ENCODE measurements around the gene MAP2K2.
"Not testable (repeated sequence)": the region's sequence is repeated elsewhere in the genome, so short reads cannot be mapped to it uniquely, and the experiment has no call there.

Gene MAP2K2

DNA sequence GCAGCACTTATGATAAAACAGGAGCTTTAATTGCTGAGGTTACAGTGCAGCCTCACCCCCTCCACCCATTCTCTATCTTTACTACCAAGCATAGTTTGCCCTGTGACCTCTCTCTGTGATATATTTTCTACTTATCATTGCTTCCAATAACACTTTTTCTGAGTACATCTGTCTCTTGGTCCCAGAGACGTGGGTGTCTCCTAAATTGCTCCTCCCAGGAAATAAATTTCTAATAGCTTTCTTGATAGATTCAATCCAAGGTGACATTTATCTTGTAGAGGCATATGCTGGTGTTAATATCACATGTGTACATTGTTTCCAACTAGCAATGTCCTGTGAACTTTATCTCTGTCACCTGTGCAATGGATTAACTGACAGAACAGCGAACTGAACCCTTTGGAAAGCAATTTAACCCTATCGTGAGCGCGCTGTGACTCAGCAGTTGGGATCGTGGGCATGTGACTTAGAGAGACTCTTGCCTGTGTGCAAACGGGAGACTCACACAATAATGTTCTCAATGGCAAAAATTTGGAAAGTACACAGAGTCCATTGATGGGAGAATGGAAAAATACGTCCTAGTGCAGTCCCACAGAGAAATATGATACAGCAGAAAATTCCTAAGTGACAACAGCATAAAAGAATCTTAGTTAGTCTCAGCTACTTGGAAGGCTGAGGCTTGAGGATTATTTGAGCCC lies 7.0 kb upstream of the MAP2K2 start:
- DNase-seq: no peak

DNA sequence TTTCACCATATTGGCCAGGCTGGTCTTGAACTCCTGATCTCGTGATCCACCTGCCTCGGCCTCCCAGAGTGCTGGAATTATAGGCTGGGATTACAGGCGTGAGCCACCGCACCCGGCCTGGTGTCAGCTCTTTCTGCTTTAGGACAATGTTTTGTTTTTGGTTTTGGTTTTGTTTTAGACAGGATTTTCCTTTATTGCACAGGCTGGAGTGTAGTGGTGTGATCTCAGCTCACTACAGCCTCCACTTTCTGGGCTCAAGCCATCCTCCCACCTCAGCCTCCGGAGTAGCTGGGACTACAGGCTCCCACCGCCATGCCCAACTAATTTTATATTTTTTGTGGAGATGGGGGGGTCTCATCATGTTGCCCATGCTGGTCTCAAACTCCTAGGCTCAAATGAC lies 5.1 kb upstream of the MAP2K2 start:
- not testable (repeated sequence) for DNase-seq

DNA sequence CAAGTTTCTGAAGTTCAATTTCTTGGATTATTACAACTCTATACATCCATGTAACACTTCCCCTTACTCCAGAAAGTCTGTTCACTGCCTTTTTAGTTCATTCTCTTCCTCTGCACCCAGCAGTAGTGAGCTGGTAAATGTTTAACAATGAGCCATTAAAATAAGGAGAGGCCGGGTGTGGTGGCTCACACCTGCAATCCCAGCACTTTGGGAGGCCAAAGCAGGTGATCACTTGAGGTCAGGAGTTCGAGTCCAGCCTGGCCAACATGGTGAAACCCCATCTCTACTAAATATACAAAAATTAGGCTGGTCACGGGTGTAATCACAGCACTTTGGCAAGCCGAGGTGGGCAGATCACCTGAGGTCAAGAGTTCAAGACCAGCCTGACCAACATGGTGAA lies 3.4 kb upstream of the MAP2K2 start:
- DNase-seq: not testable (repeated sequence)

DNA sequence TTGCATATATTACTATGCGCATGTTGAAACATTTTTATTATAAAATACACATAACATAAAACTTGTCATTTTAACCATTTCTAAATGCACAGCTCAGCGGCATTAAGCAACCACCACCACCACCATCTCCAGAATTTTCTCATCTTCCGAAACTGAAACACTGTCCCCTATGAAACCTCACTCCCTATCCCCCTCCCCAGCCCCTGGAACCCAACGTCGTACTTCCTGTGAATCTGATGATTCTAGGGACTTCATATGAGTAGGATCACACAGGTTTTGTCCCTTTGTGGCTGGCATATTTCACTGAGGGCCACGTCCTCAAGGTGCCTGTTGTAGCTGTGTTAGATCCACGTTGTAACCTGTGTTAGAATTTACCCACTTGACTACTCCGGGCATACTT lies 716 bp upstream of the MAP2K2 start:
- peak in 1 of 2 experiments; percentile 24 for DNase-seq

DNA sequence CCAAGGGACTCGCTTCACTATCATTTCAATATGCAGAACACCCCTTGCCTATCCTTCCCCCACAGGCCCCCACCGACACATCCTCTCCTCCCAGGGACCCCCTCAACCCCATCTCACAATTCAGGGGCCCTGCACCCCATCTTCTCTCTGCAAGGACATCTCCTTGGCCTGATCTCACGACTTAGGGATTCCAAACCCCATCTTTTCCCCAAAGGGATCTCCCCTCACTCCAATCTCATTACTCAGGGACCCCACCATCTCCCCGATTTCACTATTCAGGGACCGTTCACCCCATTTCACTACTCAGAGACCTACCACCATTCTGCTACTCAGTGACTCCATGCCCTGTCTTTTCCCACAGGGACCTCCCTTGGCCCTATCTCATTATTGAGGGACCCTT lies 1.4 kb downstream of the MAP2K2 start:
- DNase-seq: no peak

DNA sequence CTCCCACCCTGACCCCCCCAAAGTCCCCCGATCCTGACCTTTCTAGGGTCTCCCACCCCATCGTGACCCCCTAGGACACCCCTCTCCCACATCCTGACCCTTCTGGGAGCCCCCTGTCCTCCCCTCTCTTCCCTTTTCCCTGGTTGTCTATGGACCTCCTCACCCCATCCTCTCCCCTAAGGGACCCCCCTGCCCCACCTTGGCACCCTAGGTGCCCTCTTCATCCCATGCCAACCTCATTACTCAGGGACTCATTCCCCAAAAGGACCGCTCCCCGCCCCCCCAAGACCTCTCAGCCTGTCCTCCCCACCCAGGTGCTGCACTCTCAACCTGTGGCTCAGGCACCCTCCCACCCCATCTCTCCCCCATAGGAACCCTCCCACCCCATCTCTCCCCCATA lies 2.1 kb downstream of the MAP2K2 start:
- DNase-seq: no peak

DNA sequence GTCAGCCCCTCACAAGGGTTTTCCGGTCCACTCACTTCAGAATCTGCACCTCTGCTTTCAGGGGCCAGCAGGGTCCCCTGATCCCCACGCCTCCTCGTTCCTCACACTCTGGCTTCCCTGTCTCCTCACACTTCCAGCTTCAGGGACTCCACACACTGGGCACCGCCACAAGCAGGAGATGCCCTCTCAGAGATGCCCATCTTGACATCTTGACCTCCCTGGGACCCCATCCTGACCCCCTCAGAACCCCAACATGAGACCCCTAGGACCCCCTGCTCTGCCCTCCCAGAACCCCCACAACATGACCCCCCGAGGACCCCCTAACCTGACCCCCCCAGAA lies 2.7 kb downstream of the MAP2K2 start:
- no peak for DNase-seq

DNA sequence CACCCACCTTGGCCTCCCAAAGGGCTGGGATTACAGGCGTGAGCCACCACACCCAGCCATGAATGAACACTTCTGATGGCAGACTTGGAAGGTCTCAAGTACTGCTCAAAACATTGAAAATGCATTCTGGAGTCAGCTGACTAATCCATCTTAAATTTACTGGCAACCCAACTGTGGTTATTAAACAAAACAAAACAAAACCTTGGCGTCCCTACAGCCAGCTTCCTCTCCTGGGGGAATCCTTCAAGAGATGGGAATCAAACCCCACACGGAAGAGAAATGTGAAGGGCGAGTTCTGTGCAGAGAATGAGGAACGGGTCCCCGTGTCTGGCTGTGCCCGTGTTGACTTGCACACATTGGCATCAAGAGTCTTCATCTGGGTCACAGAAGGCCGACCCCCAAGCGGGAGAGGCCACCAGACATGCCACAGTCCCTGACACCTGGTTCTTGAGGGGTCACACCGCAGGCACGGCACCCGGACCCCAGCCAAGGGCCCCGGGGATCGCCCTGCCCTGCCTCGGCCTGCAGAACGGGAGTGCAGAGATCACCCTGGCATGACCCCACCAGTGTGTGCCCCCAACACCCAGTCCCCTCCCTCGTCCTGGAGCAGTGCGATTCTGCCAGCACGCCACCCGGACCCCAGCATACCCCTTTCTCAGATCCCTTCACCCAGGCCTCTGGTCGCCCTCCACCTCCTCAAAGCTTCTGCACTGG lies 3.2 kb downstream of the MAP2K2 start:
- DNase-seq: no peak

DNA sequence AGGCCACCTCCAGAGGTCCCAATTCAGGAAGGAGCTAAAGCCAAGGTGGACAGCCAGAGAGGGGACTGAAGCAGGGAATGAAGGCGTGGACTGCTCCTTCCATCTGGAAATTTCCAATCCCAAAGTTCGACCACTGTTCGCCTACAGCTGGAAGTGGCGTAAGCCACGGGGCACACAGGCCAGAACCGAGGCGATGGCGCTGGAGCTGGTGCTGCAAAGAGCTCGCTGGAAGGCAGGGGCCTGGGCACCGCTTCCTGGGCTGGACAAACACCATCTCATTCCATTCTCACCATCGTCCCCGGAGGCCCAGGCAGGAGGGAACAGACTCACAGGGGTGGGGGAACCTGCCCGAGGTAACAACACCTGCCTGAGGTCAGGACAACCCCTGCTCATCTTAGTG lies 4.2 kb downstream of the MAP2K2 start:
- no peak for DNase-seq

DNA sequence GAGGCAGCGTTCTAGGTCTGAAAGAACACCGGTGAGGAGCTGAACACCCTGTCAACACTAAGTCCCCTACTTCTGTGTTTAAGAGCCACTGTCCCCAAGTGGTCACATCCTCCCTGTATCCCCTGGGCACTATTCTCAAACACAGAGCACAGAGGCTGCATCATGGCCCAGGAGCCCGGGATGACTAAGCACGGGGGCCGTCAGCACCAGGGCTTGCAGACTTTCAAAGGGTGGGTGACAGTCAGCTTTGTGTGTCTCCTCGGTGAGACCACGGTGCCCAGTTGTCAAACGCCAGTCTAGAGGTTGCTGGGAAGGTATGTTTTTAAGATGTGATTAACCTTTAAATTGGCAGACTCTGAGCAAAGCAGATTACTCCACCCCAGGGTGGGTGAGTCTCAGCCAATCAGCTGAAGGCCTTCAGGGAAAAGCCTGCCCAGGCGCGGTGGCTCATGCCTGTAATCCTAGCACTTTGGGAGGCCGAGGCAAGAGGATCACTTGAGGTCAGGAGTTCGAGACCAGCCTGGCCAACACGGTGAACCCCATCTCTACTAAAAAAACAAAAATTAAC lies 8.0 kb downstream of the MAP2K2 start:
- DNase-seq: no peak

DNA sequence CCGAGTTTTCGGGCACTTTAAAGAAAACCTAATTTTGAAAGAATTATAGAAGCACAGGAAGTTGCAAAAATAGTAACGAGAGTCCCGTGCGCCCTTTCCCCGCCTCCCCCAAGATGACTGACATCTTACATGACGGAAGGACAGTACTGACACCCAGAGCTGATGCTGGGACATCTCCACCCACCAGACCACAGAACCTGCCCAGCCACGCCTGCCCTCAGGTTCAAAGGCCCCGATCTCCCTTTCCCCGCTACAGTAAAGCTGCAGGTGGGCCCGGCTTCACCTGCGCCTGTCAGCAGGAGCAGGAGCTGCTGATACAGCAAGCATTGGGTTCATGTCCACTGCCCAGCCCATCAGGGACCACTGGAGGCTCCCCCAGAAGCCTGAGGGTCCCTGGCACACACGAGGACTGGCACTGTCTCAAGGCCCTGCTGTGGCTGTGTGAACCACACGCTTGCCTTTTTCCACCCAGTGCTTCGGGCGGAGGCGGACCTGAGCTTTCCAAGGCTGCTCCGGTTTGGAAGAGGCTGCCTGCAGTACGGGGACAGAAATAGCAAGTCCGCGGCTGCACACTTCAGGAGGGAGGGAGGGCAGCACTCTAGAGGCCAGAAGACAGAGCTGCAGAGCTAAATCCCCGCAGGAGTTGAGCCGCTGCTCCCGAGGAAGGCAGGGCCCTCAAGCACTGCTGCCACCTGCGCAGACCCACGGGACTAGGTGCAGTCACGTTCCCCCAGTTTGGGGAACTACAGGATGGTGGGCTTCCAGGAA lies 8.7 kb downstream of the MAP2K2 start:
- peak; percentile 52 to 63 for DNase-seq

DNA sequence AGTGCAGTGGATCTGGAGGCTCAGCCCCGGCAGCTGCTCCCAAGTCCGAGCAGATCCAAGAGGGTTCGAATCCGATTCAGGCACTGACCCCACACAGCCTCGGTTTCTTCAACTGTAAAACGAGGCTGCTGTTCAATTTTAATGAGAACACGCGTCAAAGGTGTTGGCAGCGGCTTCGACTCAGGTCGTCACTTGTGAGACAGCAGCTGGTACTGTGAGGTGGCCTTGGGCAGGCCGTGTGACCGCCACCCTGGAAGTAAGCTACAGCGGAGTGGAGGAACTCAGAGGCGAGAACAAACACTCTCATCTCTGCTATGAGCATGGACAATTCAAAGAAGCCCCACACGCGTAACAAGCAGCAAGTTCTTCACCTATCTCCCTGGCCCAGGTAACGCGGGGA lies 9.7 kb downstream of the MAP2K2 start:
- DNase-seq: no peak

DNA sequence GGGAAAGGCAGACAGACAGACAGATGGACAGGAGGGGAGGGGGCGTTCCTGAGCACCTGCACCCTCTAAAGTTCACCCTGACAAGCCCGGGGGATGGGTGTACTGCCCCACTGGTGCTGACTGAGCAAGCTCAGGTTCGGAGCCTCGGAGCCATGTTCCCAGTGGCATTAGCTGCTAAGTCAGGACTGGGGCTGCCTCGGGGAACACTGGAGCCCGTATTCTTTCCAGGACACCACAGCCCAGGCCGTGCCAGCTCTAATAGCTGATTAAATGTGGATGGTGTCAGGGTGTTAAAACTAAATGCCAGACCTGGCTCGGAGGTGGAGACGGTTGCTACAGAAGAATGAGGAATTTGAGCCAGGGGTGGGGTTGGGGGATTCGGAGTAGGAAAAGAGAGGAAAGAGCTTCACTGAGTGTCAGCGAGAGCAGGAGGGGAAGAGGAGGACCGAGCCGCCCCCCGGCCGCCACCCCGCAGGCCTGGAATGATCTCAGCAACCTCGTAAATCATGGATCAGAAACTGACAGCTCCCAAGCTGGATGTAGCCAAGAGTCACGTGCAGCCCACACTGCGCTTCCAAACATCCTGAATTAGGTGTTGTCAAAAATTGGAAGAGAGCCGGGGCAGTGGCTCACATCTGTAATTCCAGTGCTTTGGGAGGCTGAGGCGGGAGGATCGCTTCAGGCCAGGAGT lies 10.4 kb downstream of the MAP2K2 start:
- DNase-seq: no peak

DNA sequence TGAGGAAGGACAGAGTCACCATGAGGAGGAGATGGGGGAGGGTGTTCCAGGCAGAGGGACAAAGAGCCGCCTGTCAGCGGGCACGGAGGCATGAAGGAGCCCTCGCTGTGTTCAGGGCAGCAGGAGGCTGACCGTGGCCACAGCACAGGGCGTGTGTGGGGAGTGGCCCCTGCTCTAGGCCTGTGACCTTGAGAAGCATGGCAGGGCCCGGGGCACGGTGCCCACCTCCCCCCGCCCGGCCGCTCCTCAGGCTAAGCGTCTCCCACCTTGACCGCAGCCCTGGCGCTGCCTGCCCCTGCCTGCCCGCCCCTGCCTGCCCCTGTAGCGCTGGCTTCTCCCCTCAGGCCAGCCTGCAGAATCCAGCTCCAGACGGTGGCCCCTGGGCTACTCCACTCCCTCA lies 11.6 kb downstream of the MAP2K2 start:
- DNase-seq: no peak

DNA sequence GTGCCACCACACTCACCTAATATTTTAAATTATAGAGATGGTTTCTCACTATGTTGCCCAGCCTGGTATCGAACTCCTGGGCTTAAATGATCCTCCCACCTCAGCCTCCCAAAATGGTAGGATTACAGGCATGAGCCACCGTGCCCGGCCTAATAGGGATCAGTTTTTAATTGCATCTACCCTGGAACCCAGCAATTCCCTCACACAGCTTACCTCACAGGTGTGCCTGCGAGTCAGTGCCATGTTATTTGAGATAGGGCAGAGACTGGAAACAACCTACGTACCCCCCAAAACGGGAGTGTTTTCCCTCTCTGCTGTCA lies 14.3 kb downstream of the MAP2K2 start:
- DNase-seq: no peak

DNA sequence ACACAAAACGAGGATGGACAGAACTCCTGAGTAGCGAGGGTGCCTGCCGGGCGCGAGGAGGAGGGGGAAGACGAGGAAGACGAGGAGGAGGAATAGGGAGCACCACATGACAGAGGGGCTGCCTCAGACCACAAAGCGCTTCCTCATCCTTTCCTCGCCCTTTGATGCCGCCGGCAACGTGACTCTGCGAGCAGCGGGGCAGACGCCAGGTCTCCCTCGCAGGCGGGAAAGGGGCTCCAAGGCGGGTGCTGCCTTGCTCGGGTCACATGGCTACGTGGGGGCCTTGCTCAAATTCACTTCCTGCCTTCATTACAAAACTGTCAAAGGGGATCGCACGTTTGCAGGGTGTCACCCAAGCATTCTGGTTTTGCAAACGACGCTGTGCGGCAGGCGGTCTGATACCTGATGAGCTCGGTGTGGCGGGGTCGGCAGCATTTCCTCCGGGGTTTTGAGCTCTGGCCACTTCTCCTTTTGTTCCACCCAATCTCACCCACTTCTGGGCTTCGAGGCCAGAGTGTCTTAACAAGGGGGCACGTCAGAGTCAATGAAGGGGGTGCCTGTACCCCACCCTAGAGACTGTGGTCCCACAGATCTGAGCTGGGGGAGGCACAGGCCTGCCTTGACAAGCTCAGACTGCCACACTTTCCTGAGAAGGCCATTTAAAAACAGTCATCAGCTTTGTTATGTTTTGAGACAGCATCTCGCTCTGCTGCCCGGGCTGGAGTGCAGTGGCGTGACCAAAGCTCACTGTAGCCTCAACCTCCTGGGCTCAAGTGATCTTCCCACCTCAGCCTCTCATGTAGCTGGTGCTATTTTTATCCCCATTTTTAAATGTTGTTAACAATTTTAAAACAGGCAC lies 14.9 kb downstream of the MAP2K2 start:
- DNase-seq: peak; percentile 52 to 54

DNA sequence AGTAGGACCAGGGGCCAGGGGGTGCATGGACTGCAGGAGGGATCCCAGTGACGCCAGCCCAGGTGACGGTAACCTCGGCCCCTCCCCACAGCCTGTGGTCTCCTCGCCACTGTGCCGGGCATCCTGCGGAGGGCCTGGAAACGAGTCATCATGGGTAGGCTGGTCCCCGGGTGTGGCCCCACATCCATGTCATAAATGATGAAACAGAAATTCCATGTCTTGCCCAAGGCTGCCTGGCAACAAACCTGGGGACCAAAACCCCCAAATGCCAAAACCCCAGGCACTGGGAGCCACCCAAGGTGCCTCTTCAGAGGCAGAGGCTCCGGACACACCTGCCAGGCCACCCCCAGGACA lies 20.9 kb downstream of the MAP2K2 start:
- DNase-seq: peak; percentile 34 to 48

DNA sequence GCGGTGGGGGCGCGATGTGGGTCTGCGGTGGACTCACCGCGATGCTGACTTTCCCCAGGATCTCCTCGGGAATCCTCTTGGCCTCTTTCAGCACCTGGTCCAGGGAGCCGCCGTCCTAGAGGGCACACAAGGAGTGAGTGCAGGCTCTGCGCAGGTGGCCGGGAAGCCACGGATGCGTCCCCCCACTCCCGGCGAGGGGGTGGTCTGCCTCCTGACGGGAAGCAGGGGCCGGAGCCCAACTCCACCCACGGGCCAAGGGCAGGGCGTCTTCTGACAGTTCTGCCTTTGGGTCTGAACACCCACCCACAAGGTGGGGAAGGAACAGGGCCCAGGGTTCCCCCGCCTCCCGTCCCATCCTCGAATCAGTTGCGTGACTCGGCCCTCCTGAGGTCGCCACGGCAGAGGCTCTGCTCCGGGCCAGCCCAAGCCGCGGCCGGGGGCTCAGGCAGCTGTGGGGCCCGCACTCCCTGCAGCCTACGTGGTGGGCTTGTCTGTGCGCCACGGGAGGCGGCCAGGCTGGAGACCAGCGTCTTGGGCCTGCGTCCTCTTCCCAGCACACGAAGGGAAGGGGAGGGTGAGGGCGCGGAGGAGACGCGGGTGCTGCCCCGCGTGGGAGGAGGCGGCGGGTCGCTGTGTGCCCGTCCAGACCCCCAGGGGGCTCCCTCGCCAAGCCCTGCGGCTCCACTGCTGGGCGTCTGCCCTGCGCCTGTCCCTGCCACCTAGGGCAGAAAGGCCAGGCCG lies 21.4 kb downstream of the MAP2K2 start:
- DNase-seq: no peak

DNA sequence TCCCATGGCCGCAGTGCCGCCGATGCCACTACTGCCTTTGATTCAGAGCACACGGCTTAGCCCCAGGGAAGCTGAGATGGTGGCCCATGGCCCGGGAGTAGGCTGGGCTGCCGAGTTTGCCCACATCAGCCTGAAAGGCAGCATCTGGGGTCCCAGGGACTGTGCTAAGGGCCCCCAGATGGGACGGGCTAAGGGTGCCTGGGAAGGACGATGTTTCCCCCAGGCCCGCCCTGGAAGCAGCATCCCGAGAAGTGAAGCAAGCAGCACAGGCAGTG lies 22.5 kb downstream of the MAP2K2 start:
- no peak for DNase-seq

DNA sequence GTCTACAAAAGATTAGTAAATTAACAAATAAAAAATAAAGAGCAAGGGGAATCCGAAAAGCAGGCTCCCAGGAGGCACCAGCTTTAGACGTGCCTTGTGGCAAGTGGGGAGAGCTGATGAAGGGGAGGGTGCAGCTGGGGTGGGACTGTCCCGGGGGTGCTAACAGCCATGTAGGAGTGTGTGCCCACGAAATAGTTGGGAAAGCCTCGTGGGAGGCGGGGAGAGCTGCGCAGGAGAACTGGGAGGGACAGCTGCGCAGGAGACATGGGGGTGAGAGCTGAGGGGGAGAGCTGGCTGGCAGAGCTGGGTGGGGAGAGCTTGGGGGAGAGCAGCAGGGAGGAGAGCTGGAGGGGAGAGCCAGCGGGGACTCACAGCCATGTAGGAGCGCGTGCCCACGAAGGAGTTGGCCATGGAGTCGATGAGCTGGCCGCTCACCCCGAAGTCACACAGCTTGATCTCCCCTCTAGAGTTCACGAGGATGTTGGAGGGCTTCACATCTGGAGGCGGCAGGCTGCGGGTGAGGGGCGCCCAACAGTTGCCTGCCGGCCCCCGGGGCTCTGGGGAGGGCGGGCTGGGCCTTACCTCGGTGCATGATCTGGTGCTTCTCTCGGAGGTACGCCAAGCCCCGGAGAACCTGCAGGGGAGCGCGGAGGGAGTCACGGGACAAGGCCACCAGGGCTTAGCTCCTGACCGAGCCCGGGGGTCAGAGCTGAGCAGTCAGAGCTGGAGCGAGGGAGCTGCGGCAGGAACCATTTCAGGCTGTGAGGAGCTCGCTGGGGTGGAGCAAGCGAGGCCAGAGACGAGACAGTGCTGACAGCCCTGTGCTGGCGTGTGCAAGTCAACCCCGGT lies 23.1 kb downstream of the MAP2K2 start:
- no peak for DNase-seq

Measured in activated CD4-positive, alpha-beta T cell treated with anti-CD3 and anti-CD28 coated beads, Interleukin-2, amount 50 U/mL, for 48 hours (primary cell).